Measurements from ENCODE around the gene NPAS1.

NPAS1 gene

GRCh38 chr19:47056411-47056810, 36.8 kb downstream of the NPAS1 start:
- no peak overlapping the region for H3K27ac ChIP-seq (replicated peaks; ENCODE audit: low read length)
- H2BK5ac ChIP-seq (ENCODE audit: low read length) = no peak overlapping the region
- H2BK120ac ChIP-seq (ENCODE audit: low read depth, low read length) = no peak overlapping the region
- H3K14ac ChIP-seq (ENCODE audit: low read length) = no peak overlapping the region
- H2AFZ ChIP-seq (ENCODE audit: low read length) = peak overlapping the region; percentile 1
- no peak overlapping the region for H3K4me2 ChIP-seq (ENCODE audit: insufficient read depth, low read length, poor library complexity, severe bottlenecking)
- H4K91ac ChIP-seq (ENCODE audit: low read depth, low read length, poor library complexity) = no peak overlapping the region
- no peak overlapping the region for H2AK5ac ChIP-seq (ENCODE audit: low read depth, low read length)
- H2BK15ac ChIP-seq (ENCODE audit: low read length) = no peak overlapping the region
- H3K36me3 ChIP-seq (replicated peaks in 1 of 2; ENCODE audit: control insufficient read depth in 2 of 2, insufficient read depth in 2 of 2, low read length in 2 of 2) = no peaks in the 10 kb centered on the region
- DNase-seq (ENCODE audit: low spot score) = no peak
- H3K79me1 ChIP-seq (ENCODE audit: low read depth, low read length) = no peaks in the 10 kb centered on the region
- H3K4ac ChIP-seq (ENCODE audit: low read length) = no peak overlapping the region
- H3K4me1 ChIP-seq (ENCODE audit: control insufficient read depth in 2 of 2, insufficient read depth in 1 of 2, low read depth in 1 of 2, low read length in 2 of 2) = peaks cover 0 to 3% of the 10 kb centered on the region in 2 donors
- no peak overlapping the region for H4K8ac ChIP-seq (ENCODE audit: low read depth, low read length)
- H3K23ac ChIP-seq (ENCODE audit: low read depth, low read length, poor library complexity) = no peak overlapping the region
- no peak overlapping the region for H3K18ac ChIP-seq (ENCODE audit: low read length)
- peak overlapping the region; percentile 60 for H3K9ac ChIP-seq (ENCODE audit: low read depth, low read length, poor library complexity)
- H3K9me3 ChIP-seq (replicated peaks in 1 of 2; ENCODE audit: control insufficient read depth in 2 of 2, insufficient read depth in 1 of 2, low read depth in 1 of 2, low read length in 2 of 2) = no peaks in the 10 kb centered on the region
- H3K27me3 ChIP-seq (ENCODE audit: control insufficient read depth in 3 of 3, insufficient read depth in 3 of 3, low read depth in 1 of 3, low read length in 3 of 3) = no peaks in the 10 kb centered on the region
- no peak overlapping the region for H3K4me3 ChIP-seq (ENCODE audit: low read length in 2 of 2)
- no CpG with 5 or more reads among the region's 5 CpGs for WGBS, 2 donors (ENCODE audit: extremely low coverage in 2 of 2, insufficient read length in 2 of 2, insufficient replicate concordance in 1 of 2)
- H2BK12ac ChIP-seq (ENCODE audit: low read length) = no peak overlapping the region

DNA sequence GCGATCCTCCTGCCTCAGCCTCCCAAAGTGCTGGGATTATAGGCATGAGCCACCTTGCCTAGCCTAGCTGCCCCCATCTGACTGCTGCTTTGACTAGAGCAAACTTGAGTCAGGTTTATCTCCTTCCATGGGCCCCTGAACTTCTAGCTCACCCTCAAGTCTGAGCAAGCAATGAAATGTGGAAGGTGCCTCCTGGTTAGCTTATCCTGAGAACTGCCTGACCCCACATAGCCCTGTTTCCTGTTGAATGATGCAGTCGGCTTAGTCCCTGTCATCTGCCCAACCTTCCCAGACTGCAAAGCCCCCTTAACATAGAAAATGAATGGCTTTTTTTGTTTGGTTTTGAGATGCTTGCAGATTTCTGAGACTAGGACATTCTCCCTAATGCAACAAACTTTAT, 37.7 kb downstream of the NPAS1 start:
- Histone ChIP-seq H2BK12ac (ENCODE audit: low read length) (no peak overlapping the region), H2BK120ac (ENCODE audit: low read depth, low read length) (no peak overlapping the region), H3K9me3 (replicated peaks in 1 of 2; ENCODE audit: control insufficient read depth in 2 of 2, insufficient read depth in 1 of 2, low read depth in 1 of 2, low read length in 2 of 2) (no peaks in the 10 kb centered on the region), H4K91ac (ENCODE audit: low read depth, low read length, poor library complexity) (no peak overlapping the region), H2AFZ (ENCODE audit: low read length) (no peak overlapping the region), H3K23ac (ENCODE audit: low read depth, low read length, poor library complexity) (no peak overlapping the region), H3K9ac (ENCODE audit: low read depth, low read length, poor library complexity) (no peak overlapping the region), H2BK15ac (ENCODE audit: low read length) (no peak overlapping the region), H3K4ac (ENCODE audit: low read length) (no peak overlapping the region), H3K4me3 (ENCODE audit: low read length in 2 of 2) (no peak overlapping the region), H3K79me1 (ENCODE audit: low read depth, low read length) (no peaks in the 10 kb centered on the region), H3K4me1 (ENCODE audit: control insufficient read depth in 2 of 2, insufficient read depth in 1 of 2, low read depth in 1 of 2, low read length in 2 of 2) (peaks cover 0 to 4% of the 10 kb centered on the region in 2 donors), H3K18ac (ENCODE audit: low read length) (no peak overlapping the region), H2BK5ac (ENCODE audit: low read length) (no peak overlapping the region), H4K8ac (ENCODE audit: low read depth, low read length) (no peak overlapping the region), H3K4me2 (ENCODE audit: insufficient read depth, low read length, poor library complexity, severe bottlenecking) (no peak overlapping the region), H3K27ac (replicated peaks; ENCODE audit: low read length) (no peak overlapping the region), H3K14ac (ENCODE audit: low read length) (no peak overlapping the region), H3K27me3 (ENCODE audit: control insufficient read depth in 3 of 3, insufficient read depth in 3 of 3, low read depth in 1 of 3, low read length in 3 of 3) (no peaks in the 10 kb centered on the region), H3K36me3 (replicated peaks in 1 of 2; ENCODE audit: control insufficient read depth in 2 of 2, insufficient read depth in 2 of 2, low read length in 2 of 2) (no peaks in the 10 kb centered on the region), H2AK5ac (ENCODE audit: low read depth, low read length) (no peak overlapping the region)
- DNase-seq (ENCODE audit: low spot score) = no peak
- WGBS, 2 donors (ENCODE audit: extremely low coverage in 2 of 2, insufficient read length in 2 of 2, insufficient replicate concordance in 1 of 2) = no CpG with 5 or more reads among the region's 2 CpGs

DNA sequence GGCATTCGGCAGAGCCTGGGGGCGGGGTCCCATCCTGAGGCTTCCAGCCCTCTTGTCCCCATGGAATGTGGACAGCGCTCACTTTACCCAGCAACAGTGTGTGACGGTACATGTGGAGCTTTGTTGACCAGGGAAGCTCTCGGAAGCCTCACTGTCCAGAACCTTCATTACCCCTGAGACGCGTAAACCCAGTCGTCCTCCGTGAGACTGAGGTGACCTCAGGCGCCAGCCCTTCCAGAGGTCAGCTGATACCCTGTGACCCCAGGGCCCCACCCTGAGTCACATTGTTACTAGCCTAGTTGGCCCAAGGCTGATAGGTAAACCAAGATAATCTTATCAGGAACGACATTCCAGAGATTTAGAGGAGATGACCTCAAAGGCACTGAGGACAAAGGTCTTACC, 39.0 kb downstream of the NPAS1 start:
- H3K9ac ChIP-seq (ENCODE audit: low read depth, low read length, poor library complexity) = no peak overlapping the region
- no peak overlapping the region for H3K4me2 ChIP-seq (ENCODE audit: insufficient read depth, low read length, poor library complexity, severe bottlenecking)
- no peak overlapping the region for H2AK5ac ChIP-seq (ENCODE audit: low read depth, low read length)
- H2BK120ac ChIP-seq (ENCODE audit: low read depth, low read length) = no peak overlapping the region
- no CpG with 5 or more reads among the region's 11 CpGs for WGBS, 2 donors (ENCODE audit: extremely low coverage in 2 of 2, insufficient read length in 2 of 2, insufficient replicate concordance in 1 of 2)
- no peak overlapping the region for H3K14ac ChIP-seq (ENCODE audit: low read length)
- H4K8ac ChIP-seq (ENCODE audit: low read depth, low read length) = no peak overlapping the region
- H2AFZ ChIP-seq (ENCODE audit: low read length) = no peak overlapping the region
- H2BK15ac ChIP-seq (ENCODE audit: low read length) = no peak overlapping the region
- H3K4ac ChIP-seq (ENCODE audit: low read length) = no peak overlapping the region
- H3K27ac ChIP-seq (replicated peaks; ENCODE audit: low read length) = peak overlapping the region; percentile 28
- H3K36me3 ChIP-seq (replicated peaks in 1 of 2; ENCODE audit: control insufficient read depth in 2 of 2, insufficient read depth in 2 of 2, low read length in 2 of 2) = peaks cover 0 to 5% of the 10 kb centered on the region in 2 donors
- H3K18ac ChIP-seq (ENCODE audit: low read length) = no peak overlapping the region
- H3K4me1 ChIP-seq (ENCODE audit: control insufficient read depth in 2 of 2, insufficient read depth in 1 of 2, low read depth in 1 of 2, low read length in 2 of 2) = peaks cover 0 to 6% of the 10 kb centered on the region in 2 donors
- no peak overlapping the region for H2BK12ac ChIP-seq (ENCODE audit: low read length)
- no peaks in the 10 kb centered on the region for H3K79me1 ChIP-seq (ENCODE audit: low read depth, low read length)
- no peak overlapping the region for H4K91ac ChIP-seq (ENCODE audit: low read depth, low read length, poor library complexity)
- H3K23ac ChIP-seq (ENCODE audit: low read depth, low read length, poor library complexity) = no peak overlapping the region
- no peak overlapping the region for H3K4me3 ChIP-seq (ENCODE audit: low read length in 2 of 2)
- peak; percentile 12 for DNase-seq (ENCODE audit: low spot score)
- H2BK5ac ChIP-seq (ENCODE audit: low read length) = no peak overlapping the region
- no peaks in the 10 kb centered on the region for H3K27me3 ChIP-seq (ENCODE audit: control insufficient read depth in 3 of 3, insufficient read depth in 3 of 3, low read depth in 1 of 3, low read length in 3 of 3)
- no peaks in the 10 kb centered on the region for H3K9me3 ChIP-seq (replicated peaks in 1 of 2; ENCODE audit: control insufficient read depth in 2 of 2, insufficient read depth in 1 of 2, low read depth in 1 of 2, low read length in 2 of 2)

- Histone ChIP-seq H3K27ac (replicated peaks; ENCODE audit: low read length) (peak overlapping the region; percentile 44), H3K79me1 (ENCODE audit: low read depth, low read length) (peaks cover 9% of the 10 kb centered on the region), H2BK15ac (ENCODE audit: low read length) (no peak overlapping the region), H3K23ac (ENCODE audit: low read depth, low read length, poor library complexity) (no peak overlapping the region), H3K9ac (ENCODE audit: low read depth, low read length, poor library complexity) (peak overlapping the region; percentile 50), H3K27me3 (ENCODE audit: control insufficient read depth in 3 of 3, insufficient read depth in 3 of 3, low read depth in 1 of 3, low read length in 3 of 3) (no peaks in the 10 kb centered on the region), H2AK5ac (ENCODE audit: low read depth, low read length) (peak overlapping the region; percentile 4), H3K14ac (ENCODE audit: low read length) (peak overlapping the region; percentile 47), H3K4me3 (ENCODE audit: low read length in 2 of 2) (no peak overlapping the region), H2AFZ (ENCODE audit: low read length) (no peak overlapping the region), H2BK5ac (ENCODE audit: low read length) (no peak overlapping the region), H3K18ac (ENCODE audit: low read length) (peak overlapping the region; percentile 5), H3K4me1 (ENCODE audit: control insufficient read depth in 2 of 2, insufficient read depth in 1 of 2, low read depth in 1 of 2, low read length in 2 of 2) (peaks cover 0 to 7% of the 10 kb centered on the region in 2 donors), H4K91ac (ENCODE audit: low read depth, low read length, poor library complexity) (no peak overlapping the region), H3K4me2 (ENCODE audit: insufficient read depth, low read length, poor library complexity, severe bottlenecking) (no peak overlapping the region), H2BK120ac (ENCODE audit: low read depth, low read length) (no peak overlapping the region), H3K4ac (ENCODE audit: low read length) (no peak overlapping the region), H4K8ac (ENCODE audit: low read depth, low read length) (no peak overlapping the region), H3K36me3 (replicated peaks in 1 of 2; ENCODE audit: control insufficient read depth in 2 of 2, insufficient read depth in 2 of 2, low read length in 2 of 2) (peaks cover 29 to 57% of the 10 kb centered on the region in 2 donors), H3K9me3 (replicated peaks in 1 of 2; ENCODE audit: control insufficient read depth in 2 of 2, insufficient read depth in 1 of 2, low read depth in 1 of 2, low read length in 2 of 2) (no peaks in the 10 kb centered on the region), H2BK12ac (ENCODE audit: low read length) (no peak overlapping the region)
- DNase-seq (ENCODE audit: low spot score) = no peak
- WGBS, 2 donors (ENCODE audit: extremely low coverage in 2 of 2, insufficient read length in 2 of 2, insufficient replicate concordance in 1 of 2) = no CpG with 5 or more reads among the region's 6 CpGs
Observed at GRCh38 chr19:47063874-47064273, 44.2 kb downstream of the NPAS1 start.

All from neuronal stem cell (in vitro differentiated cells).